ENCODE results near the gene LCTL.

DNA sequence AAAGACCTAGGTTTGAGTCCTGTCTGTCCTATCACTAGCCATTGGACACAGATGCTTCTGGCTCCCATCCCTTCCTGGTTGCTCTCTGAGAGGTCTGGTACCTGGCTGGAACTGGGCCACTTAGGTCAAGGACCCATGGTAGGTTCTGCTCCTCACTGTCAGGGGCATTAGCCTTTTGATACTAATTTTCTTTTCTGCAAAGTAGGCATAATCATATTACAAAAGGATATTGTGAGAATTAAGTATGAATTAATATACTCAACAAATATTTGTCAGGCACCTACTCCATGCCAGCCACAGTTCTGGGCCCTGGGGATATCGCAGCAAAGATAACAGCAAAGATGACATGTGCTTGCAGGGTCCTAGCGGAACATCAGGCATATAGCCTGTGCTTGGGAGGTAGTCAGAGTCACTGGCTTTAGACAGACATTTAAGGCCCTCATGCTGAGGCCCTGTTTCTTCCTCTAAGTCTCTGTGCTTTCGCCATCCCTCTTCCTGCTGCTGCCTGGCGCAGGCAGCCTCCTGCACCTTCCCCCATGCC is 25.6 kb upstream of the LCTL start:
- no peak for TF ChIP-seq EZH2 (IDR thresholded peaks at IDR 0.05; ENCODE audit: borderline replicate concordance, low read length)
- TF ChIP-seq, protein P1, sequence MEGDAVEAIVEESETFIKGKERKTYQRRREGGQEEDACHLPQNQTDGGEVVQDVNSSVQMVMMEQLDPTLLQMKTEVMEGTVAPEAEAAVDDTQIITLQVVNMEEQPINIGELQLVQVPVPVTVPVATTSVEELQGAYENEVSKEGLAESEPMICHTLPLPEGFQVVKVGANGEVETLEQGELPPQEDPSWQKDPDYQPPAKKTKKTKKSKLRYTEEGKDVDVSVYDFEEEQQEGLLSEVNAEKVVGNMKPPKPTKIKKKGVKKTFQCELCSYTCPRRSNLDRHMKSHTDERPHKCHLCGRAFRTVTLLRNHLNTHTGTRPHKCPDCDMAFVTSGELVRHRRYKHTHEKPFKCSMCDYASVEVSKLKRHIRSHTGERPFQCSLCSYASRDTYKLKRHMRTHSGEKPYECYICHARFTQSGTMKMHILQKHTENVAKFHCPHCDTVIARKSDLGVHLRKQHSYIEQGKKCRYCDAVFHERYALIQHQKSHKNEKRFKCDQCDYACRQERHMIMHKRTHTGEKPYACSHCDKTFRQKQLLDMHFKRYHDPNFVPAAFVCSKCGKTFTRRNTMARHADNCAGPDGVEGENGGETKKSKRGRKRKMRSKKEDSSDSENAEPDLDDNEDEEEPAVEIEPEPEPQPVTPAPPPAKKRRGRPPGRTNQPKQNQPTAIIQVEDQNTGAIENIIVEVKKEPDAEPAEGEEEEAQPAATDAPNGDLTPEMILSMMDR (IDR thresholded peaks at IDR 0.05; ENCODE audit: low read length) = no peak

Data from OCI-LY1 (cell line).